DMS114 treated with DMSO at 0.1 percent for 48 hours (cell line): ENCODE measurements around the gene HUS1.
"Not testable (repeated sequence)": the region's sequence is repeated elsewhere in the genome, so short reads cannot be mapped to it uniquely, and the experiment has no call there.

Experiments
- DNase-seq: peaks from one replicate; lab custom pipeline; 2025; ENCODE audit not compliant: unreplicated experiment; lab: John Stamatoyannopoulos, UW

HUS1 gene

DNA sequence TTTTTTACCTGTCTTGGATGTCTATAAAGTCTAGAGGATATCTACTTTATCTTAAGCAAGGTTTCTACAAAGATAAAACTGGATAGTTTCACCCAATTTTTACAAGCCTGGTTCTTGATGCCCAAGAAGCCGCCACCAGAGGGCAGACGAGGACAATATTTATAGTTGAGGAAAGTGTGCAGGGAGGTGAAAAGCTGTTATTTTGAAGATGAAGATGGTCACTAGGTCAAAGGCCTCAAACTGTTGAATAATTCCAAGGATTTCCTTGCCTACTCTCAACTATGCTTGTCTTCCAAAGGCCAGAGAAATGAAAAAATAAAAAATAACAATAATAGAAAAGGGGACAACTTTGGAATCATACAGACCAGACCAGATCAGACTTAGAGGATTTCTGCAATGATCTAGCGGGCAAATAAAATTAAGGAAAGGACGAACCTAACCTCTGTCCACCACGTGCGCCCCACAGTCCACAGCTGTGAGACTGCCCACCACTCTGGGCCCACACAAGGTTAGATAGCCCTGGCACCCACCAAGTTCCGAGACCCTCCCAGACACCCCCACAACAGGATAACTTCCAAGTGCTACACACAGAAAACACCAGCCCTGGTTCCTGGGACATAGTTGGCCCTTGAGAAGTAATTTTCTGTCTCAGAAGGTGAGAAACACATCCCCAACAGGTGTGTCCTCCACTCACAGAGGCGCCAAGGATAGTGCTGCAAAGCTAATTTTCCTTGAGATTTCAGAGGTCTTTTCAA, 34.0 kb downstream of the HUS1 start:
- DNase-seq: peak; percentile 57

DNA sequence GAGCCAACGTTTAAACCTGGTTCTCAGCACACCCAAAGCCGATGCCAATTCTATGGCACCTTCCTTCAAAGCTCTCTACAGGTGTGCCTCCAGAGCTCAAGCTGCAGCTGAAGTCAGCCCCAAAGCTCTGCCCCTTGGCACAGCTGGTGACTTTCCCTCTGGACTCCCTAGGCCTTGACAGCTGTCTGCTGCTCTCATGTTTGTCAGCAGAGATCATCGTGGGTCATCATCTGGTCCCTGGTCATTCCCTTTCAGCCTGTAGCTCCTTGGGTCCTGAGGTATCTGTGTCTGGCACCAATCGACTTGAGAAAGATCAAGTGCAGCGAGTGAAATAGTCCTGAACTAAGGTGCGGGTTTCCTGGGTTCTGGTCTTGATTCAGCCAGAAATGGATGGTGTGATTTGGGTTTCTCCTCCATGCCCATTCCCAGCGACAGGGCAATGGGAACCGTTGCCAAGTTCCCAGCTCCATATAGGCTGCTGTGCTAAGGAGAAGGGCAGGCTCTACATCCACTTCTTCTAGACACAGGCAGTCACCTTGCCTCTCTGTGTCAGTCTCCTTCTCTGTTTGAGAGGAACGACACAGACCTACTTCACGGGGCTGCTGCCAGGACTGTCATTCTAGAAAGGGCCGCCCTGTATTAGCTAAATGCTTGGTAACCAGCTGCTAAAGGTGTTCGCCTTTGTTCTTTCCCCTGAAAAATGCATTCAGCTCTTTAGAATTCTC, 34.7 kb downstream of the HUS1 start:
- no peak for DNase-seq

DNA sequence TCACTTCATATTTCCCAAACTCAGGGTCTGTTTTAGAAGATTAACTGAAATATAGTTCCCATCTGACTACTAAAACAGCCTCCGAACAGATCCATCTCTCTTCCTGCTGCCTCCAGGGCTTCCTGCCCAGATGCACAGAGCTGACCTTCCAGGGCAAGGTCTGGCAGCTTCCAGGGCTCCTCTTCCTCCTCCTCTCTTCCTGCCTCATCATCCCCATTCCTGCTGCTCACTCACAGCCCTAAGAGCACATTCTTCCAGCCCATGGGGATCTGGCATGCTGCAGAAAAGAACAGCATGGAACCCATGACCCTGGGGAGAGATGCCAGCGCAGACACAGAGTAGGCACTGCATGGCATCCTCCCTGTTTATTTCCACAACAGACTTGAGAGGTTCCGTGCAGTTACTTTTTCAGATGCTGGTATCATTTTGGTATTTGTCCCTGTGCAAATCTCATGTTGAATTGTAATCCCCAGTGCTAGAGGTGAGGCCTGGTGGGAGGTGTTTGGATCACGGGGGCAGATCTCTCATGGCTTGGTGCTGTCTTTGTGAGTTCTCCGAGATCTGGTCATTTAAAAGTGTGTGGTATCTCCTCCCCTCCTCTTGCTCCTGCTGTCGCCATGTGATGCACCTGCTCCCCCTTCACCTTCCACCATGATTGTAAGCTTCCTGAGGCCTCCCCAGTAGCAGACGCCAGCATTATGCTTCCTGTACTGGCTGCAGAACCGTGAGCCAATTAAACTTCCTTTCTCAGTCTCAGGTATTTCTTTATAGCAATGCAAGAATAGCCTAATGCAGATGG, 35.5 kb downstream of the HUS1 start:
- DNase-seq: no peak

DNA sequence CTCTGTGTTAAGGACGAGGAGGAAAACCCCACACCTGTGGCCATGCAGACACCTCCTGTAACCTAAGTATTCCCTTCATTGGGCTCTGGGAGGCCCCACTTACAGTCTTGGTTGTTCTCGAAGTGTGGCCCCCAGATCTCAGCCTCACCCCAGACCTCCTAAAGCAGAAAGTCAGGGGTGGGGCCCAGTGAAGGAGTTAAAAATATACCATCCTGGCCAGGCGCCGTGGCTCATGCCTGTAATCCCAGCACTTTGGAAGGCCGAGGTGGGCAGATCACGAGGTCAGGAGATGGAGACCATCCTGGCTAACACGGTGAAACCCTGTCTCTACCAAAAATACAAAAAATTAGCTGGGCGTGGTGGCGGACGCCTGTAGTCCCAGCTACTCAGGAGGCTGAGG, 36.8 kb downstream of the HUS1 start:
- not testable (repeated sequence) for DNase-seq

DNA sequence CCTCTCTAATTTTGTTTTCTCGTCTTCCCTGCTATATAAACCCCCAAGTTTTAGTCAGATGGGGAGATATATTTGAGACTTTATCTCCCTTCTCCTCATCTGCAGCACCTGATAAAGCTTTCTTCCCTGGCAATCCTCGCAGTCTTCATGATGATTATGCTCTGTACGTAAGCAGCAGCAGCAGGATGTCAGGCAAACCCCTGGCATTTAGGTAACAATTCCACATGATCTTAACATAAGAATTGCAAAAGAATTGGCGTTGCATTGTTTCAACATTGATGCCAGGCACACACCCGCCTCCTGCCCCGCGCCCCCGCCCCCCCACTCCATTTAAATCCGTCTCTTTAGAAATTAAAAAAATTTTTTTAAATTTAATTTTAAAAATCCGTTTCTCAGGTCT, 37.3 kb downstream of the HUS1 start:
- DNase-seq: no peak

DNA sequence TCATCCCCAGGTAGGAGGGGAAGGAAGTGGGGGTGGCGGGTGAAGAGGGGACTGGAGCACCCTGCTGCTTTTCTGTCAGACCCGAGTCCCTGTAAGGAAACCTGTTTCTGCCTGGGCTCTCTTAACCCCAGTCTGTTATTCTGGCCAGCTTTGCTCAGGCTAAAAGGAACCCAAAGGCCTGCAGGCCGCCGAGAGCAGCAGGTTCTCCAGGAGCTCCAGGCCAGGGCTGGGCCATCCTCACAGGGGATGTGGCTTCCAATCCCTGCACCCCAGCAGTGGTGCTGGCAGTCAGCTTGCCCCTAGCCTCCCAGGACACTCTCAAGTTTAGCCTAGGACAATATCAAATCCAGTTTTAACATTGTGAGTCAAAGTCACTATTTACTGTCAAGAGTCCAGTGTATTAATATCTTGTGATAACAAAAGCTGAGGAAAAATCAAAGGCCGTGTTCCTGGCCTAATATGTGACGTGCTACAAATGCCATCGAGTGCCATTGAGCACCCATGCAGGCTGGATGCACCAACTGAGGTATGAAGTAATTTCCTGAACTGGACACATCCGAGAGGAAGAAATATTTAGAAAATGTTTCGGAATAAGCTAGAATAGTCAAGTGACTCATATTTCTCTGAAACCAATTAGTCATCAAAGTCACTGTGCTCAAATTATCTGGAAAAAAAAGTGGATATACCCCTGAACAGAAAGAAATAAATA, 38.1 kb downstream of the HUS1 start:
- DNase-seq: no peak

DNA sequence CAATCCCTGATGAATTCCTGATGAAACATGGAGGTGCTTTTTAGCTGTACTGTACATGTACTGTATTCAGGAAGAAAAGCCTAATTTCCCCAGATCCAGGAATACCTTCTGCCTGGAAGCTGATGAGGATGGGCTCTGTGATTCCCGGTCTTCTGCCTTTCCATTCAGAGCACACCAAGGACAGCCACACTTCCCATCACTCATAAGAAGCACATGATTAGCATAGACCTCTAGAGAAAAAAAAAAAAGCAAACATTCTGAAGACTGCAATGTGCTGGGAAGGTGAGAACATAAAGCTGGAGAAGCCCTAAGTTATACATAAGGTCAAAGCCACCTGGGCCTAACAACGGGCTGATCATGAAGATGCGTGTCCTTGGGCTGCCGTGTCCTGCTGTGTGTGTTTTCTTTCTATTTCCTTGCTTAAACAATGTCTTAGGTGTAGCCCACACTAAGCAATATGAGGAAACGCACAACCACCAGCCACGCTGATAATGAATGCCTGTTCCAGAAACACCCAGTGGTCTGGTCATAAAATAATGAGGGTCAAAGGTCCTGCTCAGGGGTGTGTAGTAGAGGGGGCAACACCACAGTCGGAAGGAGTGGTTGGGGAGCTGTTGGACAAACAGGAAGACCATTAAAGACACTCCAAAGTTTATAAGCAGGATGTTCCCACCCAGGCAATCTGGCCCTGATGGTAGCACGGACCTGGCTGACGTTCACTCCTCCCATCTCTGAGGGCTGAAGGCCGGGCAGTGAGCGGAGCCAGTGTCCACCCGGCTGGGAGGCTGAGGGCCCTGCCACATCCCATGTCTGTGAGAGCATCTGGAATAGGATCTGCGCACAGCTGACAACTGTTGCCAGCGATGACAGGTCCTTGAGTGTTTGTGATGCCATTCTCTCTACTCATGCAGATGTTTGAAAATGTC, 39.1 kb downstream of the HUS1 start:
- no peak for DNase-seq

DNA sequence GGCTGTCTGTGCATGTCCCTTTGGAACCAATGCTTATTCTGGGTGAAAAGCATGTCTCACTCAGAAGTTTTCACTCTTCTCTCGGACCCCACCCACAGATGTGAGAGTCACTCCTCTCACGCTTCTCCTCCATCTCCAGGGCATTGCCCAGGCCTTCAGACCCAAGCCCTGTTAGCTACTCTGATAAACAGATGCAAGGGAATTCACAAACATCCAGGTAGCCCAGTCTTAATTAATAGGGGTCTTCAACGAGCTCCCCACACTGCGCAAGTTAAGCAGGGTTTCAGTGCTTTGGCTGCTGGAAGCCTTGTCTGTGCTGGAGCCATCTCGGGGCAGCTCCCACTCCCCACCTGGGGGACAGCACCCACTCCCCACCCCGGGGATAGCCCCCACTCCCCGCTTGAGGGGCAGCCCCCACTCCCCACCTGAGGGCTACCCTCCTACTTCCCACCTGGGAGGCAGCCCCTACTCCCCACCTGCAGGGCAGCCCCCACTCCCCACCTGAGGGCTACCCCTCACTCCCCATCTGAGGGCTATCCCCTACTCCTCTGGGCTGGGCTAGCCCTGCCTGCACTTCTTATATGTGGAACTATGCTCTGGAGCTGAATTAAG, 39.9 kb downstream of the HUS1 start:
- DNase-seq: no peak

DNA sequence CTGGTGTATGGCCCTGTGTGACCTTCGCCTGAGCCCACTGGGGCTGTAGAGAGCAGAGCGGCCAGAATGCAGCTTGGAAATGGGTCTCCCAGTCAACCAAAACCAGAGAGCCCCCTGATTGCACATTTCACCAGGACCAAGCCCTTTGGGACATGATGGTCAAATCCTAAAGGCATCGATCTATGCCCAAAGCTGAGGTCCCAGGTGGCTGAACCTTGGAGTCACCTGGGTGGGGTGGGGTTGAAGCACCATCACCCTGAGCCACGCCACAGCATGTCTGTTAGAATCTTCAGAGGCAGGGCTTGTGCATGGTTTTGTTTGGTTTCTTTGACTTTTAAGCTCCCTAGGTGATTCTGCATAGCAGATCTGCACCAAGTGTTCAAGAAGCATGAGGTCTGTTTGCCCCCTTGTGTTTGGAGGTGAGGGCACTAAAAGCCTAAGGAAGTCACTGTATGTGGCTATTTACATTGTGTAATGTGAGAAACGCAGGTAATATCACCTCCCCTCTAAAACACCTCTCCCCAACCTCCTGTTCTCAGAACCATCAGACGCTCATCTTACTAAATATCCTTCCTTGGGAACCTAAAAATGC, 40.7 kb downstream of the HUS1 start:
- DNase-seq: no peak

DNA sequence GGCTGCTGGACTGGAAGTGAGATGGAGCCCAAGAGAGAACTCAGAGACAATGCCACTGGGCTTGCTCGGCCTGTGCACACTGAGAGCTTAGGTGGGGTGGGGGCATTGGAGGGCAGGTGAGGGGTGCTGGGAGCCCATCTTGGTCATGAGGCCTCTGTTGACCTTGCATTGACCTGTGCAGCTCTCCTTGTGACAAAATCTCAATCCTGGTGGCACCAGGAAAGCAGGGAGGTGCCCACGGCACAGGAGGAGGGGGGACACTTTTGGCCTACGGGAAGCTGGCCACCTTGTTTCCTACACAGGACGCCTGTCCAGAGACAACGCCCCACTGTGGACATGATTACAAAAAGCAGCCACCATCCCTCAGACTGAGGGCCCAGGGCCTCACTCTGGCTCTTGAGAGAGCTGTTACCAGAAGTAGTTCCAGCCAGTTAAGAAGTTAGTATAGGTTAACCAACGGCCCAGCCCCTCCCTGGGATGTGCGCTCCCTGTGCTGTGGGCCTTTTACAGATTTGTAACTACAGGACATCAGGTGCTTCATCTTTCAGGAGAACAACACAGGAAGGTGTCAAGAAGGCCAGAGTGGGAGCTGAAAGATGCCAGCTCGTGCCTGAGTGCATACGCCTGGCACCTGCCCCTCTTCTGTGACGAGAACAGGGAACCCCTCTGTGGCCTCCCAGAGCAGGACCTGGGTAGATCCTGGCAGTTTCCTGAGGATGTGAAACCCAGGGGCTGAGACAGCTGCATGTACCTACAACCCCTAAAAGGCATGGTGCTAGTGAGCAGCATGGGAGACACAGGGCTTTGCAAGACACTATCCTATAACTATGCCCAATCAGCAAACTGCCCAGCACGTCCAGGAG, 41.5 kb downstream of the HUS1 start:
- no peak for DNase-seq

DNA sequence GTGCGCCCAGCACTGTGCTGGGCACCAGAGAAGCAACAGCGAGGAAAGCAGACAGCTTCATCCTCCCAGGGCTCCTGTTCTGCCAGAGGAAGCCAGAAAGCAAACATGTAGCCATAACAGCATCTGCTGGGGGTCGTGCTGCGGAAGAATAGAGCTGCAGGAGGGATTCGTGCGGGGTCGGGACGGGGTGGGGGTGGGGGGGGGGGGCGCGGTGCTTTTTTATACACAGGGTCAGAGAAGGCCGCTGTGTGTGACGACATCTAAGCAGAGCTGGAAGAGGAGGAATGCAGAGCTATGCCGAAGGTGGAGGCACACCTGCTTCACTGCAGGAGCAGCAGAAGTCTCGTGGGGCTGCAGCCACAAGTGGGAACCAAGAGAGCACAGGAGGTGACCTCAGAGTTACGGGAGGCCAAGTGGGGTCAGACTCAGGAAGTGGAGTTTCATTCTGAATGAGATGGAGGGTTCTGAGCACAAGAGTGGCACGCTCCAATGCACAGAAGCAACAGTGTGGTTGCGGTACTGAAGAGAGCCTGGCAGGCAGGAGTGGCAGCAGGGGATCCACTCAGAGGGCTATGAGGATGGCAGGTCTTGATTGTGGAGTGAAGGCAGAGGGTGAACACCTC, 42.2 kb downstream of the HUS1 start:
- no peak for DNase-seq

DNA sequence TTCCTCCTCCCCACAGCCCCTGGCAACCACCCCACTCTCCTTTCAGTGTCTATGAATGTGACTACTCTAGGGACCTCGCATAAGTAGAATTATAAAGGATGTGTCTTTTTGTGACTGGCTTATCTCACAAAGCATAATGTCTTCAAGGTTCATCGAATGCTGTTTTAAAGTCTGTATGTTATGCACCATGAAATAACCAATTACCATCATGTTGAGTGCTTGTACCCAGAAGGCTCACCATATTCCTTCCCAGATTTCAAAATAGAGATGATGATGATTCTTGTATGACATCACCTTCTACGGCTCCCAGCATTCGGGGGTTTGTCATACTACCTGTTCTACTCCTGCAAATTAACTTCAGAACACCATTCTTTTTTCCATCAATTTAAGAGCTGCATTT, 43.1 kb downstream of the HUS1 start:
- DNase-seq: no peak

DNA sequence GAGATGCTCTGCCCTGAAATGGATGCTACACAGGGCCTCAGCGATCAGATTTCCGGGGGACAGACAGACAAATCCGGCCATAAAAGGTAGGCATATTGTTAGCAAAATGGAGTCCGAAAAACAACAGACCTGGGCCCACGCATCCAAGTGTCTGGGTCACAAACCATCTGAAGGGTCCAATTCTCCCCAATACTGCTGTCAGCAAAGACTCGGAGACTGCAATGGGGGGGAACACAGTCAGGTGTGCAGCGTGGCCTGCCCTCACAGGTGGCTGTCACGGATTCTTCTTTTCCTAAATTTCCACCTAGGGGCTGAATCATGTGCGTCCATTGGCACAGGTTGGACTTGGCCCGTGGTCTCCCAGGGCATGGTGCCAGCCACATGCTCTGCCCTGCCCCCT, 44.1 kb downstream of the HUS1 start:
- no peak for DNase-seq

DNA sequence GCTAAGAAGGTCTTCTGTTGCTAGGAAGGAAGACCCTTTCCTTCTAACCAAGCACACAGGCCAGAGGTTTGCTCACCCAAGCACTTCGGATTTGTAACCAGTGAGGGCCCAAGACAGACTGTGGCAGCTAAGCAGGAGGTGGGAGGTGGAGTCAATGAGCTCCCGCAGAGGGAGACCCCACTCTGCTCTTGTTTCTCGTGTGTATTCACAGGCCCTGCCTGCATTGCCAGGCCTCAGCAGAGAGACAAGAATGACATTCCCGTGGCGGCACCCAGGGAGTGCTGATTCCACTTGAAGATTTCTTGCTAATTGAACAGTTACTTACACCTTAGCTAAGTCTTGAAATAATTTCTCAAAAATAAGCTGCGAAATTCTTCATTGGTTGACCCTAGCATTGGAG, 44.6 kb downstream of the HUS1 start:
- DNase-seq: no peak

DNA sequence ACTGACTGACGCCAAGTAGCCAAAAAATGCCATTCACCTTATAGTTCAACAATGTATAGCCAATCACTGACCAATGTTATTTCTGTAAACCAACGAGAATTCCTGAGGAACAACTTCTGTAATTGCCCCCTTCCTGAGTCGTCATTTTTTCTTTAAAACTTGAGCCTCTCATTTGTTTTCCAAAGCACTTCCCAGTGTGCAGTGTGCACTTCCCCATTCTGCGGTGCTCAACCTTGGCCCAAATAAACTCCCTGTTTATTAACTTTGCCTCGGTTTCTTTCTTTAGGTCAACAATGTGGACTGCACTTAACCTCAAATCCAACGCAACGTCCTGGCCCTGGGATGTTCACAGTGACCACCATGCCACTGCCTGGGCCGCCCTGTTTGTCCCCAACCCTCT, 46.2 kb downstream of the HUS1 start:
- no peak for DNase-seq

DNA sequence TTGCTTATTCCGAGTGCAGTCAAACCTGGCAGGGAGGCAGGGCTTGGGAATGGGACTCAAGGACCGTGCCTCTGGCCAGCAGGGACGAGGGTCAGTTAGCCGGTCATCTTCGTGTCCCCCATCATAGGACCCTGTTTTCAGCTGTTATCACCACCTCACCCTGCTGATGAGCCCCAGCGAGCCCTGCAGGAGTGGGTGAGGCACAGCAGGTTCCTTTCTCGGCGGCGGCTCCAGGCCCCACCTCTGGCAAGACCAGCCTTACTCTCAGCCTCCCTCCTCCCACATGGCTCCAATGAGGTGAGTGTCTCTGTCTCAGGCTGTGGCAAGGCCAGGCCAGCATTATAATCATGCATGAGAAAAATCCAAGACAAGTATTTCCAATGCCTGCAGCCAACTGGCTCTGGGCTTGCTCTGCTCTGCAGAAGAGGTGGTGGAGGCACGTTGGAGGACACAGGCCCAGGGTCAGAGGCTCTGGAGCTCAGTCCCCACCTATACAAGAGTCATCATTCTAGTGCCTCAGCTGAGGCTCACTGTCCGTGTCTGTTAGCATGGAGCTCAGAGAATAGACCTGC, 46.9 kb downstream of the HUS1 start:
- DNase-seq: no peak

DNA sequence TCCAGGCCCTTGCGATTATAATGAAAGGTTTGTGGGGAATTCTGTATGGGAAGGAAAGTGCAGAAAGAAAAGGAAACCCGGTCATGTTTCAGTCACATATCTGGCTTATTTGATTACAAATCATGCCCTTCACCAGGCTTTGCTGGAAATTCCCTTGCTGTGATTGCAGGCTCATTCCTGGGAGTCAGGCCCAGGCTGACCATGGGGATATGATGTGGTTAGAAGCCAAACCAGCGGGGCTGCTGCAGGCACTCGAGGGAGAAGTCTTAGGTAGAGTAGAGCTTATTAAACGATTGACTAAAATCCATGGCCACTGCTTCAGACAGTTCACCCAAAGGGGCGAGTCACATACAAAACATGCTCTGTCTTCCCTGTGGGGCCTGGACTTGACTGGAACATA, 47.4 kb downstream of the HUS1 start:
- DNase-seq: no peak
